ENCODE results near the gene IQCN.
A peak's percentile ranks its signal among the peaks of the same experiment; 100 is the strongest.

IQCN gene

DNA sequence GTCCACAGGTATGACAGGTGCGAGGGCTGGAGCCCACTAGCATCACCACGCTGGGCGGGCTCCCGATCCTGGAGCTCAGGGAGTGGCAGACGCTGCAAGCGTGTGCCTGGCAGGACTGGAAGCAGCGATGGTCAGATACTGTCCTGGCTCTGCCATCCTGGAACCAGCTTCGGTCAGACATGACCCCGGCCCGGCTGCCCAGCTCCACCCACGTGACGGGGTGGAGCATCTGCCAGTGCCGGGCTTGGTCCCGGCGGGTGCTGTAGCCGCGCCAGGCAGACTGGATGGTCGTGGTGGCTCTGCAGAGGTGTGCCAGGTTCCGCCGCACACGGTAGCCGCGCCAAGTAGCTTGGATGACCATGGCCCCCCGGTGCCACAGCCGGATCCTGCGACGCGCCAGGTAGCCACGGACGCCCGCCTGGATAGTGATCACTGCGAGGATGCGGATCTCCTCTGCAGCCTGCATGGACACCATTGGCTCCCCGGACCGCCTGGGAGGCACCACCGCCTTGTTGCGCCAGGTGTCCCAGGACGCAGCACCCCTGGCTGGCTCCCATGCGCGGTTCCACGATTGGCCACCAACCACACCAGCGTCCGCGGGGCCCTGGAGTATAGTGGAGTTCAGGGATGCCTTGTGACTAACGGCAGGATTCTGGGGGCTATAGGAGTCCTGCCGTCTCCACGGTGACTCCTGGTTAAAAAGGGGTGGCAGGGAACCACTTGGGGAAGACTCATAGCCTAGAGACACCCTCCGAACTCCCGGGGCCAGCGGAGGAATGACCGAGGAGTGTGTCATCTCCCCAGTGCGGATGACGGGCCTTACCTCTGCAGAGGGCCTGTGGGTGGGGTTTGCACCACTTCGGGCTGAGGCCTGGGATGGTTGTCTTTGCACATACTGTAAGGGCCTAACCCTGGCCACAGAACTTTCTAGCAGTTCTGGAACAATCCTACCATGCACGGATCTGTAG lies 16.5 kb downstream of the IQCN start:
- no peak overlapping the region for H3K4me3 ChIP-seq
- TF ChIP-seq, protein P1, sequence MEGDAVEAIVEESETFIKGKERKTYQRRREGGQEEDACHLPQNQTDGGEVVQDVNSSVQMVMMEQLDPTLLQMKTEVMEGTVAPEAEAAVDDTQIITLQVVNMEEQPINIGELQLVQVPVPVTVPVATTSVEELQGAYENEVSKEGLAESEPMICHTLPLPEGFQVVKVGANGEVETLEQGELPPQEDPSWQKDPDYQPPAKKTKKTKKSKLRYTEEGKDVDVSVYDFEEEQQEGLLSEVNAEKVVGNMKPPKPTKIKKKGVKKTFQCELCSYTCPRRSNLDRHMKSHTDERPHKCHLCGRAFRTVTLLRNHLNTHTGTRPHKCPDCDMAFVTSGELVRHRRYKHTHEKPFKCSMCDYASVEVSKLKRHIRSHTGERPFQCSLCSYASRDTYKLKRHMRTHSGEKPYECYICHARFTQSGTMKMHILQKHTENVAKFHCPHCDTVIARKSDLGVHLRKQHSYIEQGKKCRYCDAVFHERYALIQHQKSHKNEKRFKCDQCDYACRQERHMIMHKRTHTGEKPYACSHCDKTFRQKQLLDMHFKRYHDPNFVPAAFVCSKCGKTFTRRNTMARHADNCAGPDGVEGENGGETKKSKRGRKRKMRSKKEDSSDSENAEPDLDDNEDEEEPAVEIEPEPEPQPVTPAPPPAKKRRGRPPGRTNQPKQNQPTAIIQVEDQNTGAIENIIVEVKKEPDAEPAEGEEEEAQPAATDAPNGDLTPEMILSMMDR (IDR thresholded peaks at IDR 0.05): no peak
- no peak for DNase-seq (ENCODE audit: low spot score)
- H3K27ac ChIP-seq: no peak overlapping the region

DNA sequence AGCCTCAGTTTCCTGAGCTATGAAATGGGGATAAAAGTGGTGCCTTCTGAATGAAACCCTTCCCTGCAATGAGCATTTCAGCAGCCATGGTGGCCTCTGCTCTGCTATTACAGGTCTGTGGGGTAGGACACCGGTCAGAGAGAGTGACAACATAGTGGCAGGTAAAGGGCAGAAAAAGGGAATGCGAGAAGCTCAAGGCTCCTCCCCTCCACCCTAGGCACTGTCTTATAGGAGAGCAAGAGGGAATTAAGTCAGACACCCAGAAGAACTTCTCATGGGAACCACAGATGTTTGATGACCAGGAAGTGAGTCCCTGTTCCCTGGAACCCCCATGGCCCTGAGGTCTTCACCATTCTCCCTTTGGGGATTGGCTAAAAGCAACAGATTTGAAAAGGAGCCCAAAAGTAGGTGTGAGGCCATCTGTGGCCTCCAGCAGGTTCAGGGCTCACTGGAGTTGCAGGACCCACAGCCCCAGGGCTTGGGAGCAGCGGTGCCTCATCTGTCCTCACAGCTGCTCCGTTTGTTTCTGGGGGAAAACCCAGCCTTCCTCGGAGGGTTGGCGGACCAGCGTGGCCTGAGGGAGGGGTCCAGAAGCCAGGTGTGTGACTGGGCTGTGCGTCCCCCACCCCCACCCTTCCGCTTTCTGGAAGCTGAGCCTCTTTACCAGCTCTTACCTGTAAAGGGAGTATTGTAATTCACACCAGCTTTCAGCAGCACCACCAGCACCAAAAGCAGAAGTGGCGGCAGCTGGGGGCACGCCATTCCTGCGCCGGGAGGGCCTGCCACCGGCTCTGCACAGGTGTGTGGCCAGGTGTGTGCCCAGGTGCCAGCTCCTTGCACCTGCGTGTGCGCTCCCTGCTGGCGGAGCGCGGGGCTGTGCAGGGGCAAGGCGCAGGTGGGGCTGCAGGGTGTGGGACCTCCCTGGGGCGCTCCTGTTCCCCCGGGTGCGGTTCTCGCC lies 19.4 kb downstream of the IQCN start:
- no peak overlapping the region for H3K4me3 ChIP-seq
- TF ChIP-seq, protein P1 (IDR thresholded peaks at IDR 0.05): no peak
- no peak overlapping the region for H3K27ac ChIP-seq
- no peak for DNase-seq (ENCODE audit: low spot score)

DNA sequence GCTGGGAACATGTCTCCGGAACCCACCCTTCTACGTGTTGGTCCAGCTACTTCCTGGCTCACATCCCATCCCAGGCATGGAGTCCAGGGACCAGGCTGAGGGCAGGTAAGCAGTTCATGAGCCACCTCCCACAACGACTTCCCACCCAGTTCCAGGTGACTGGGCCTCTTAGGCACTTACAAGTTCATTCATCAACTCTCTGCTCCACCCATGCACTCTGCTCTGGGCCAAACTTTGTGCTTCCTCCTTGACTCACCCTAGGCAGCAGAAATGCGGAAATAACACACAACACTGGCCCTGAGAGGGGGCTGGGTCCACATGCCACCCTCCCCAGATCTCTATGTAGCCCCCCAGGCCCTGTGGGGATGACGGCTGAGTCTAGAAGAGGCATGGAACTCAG lies 20.5 kb downstream of the IQCN start:
- TF ChIP-seq, protein P1 (IDR thresholded peaks at IDR 0.05): no peak
- DNase-seq (ENCODE audit: low spot score): no peak
- no peak overlapping the region for H3K4me3 ChIP-seq
- H3K27ac ChIP-seq: no peak overlapping the region

DNA sequence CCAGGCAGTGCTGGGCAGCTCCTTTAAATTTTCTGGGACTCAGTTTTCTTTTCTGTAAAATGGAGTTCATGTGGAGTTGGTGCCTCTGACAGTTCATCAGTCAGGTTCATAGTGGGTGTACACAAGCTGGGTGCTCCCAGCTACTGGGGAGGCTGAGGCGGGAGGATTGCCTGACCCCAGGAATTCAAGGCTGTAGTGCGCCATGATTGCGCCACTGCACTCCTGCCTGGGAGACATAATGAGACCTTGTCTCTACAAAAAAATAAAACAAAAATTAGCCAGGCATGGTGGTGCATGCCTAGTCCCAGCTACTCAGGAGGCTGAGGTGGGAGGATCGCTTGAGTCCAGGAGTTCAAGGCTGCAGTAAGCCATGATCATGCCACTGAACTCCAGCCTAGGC lies 21.1 kb downstream of the IQCN start:
- DNase-seq (ENCODE audit: low spot score): no peak
- no peak overlapping the region for H3K27ac ChIP-seq
- TF ChIP-seq, protein P1 (IDR thresholded peaks at IDR 0.05): no peak
- no peak overlapping the region for H3K4me3 ChIP-seq

DNA sequence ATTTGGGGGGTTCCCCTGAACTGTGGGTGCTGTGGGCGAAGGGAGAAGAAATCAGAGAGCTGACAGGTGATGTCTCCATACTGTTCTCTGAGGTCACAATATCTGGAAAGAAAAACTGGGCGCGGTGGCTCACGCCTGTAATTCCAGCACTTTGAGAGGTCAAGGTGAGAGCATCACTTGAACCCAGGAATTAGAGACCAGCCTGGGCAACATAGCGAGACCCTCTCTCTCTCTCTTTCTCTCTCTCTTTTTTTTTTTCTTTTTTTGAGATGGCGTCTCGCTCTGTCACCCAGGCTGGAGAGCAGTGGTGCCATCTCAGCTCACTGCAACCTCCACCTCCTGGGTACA lies 21.9 kb downstream of the IQCN start:
- no peak overlapping the region for H3K27ac ChIP-seq
- DNase-seq (ENCODE audit: low spot score): peak; percentile 62
- TF ChIP-seq, protein P1 (IDR thresholded peaks at IDR 0.05): no peak
- no peak overlapping the region for H3K4me3 ChIP-seq

DNA sequence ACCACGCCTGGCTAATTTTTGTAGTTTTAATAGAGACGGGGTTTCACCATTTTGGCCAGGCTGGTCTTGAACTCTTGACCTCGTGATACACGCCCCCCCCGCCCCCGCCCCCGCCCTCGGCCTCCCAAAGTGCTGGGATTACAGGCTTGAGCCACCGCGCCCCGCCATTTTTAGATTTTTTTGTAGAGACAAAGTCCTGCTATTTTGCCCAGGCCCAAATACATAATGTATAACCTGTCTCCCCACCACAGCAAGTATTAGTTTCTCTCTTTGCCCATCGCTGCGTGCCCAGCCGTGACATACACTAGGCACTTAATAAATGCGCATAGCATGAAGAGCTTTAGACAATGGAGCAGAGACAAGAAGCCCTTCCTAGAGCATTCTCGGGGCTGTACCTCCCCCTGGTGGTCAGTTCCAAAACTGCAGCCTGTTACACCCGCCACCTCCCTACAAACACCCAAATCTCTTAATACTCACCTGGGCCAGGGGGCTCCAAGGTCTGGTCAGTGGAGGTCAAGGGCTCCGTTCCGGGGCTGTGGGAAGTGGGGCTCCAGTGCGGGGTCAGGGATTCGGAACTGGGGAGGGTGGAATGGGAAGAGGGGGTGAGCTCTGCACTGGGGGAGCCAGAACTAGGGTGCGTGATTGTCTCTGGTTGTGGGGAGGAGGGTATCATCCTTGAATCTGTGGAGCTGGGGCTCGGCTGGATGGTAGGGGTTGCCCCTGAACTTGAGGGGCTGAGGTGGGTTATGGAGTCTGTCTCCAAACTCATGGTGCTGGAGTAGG lies 22.5 kb downstream of the IQCN start:
- TF ChIP-seq, protein P1 (IDR thresholded peaks at IDR 0.05): peak; percentile 70
- DNase-seq (ENCODE audit: low spot score): peak; percentile 82
- Histone ChIP-seq H3K4me3 (no peak overlapping the region), H3K27ac (no peak overlapping the region)
